Prostate gland (tissue), 2 donors: ENCODE results near the gene UBR7. TPM values are rescaled to one million over a fixed set of nuclear protein-coding genes. Genes with fewer than 3 reads are reported as not detected.
A peak's percentile ranks its signal among the peaks of the same experiment; 100 is the strongest.
"Not testable (repeated sequence)": the region's sequence is repeated elsewhere in the genome, so short reads cannot be mapped to it uniquely, and the experiment has no call there.

ENCODE experiments used
- DNase-seq: peaks from one replicate; pipeline ENCODE4 v3.0.0-alpha.2; 2019; ENCODE audit warnings: low spot score
- H3K27ac ChIP-seq, 2 donors: fragments of 200-600 bp; sonication (generic); 2 replicates each; pipeline ENCODE4 v1.5.1; 2017 to 2019
- H3K27me3 ChIP-seq: fragments of 200-600 bp; sonication (generic); replicated peaks from 2 replicates; pipeline ENCODE4 v1.5.1; 2019; ENCODE audit not compliant: insufficient read depth
- H3K36me3 ChIP-seq, 2 donors: fragments of 200-600 bp; sonication (generic); 1 replicate in 1 of 2; 2 replicates in 1 of 2; pipeline versions ENCODE4 v1.5.1 to v1.8.1; 2017 to 2019
- H3K4me1 ChIP-seq: fragments of 200-600 bp; sonication (generic); replicated peaks from 2 replicates; pipeline ENCODE4 v1.5.1; 2019
- H3K4me3 ChIP-seq, 2 donors: fragments of 200-600 bp; sonication (generic); 2 replicates each; pipeline ENCODE4 v1.5.1; 2017 to 2019
- H3K9me3 ChIP-seq: fragments of 200-600 bp; sonication (generic); 2 replicates; pipeline ENCODE4 v1.5.1; 2017
- POLR2A ChIP-seq: fragments of 450-650 bp; IDR thresholded peaks from one replicate; pipeline ENCODE4 v1.6.1; 2016; ENCODE audit warnings: antibody characterized with exemption, mild to moderate bottlenecking
- POLR2AphosphoS5 ChIP-seq: sonication (generic); formaldehyde crosslinking; IDR thresholded peaks from one replicate; pipeline ENCODE4 v1.6.1; 2017; ENCODE audit warnings: antibody characterized with exemption
- WGBS: methylation state at CpG from one replicate; pipeline ENCODE4 v1.1.5; 2018; 5-methylcytosine and 5-hydroxymethylcytosine counted together
- intact Hi-C: fragments of 100-400 bp; cut with DNase I; formaldehyde crosslinking; loops from one replicate; pipeline ENCODE4 v1.14.2; 2022
- total RNA-seq, 2 donors: library from RNA; depleted of rRNA; stranded (reverse); fragments of >200 nt; gene quantifications; one replicate each; pipeline ENCODE4 v1.1.0, GENCODE V29; 2016
- TF ChIP-seq, protein P1 (sequence below), 4 experiments: fragments of 200-600 bp in 2 of 4; fragments of 450-650 bp in 2 of 4; sonication (generic) in 2 of 4; IDR thresholded peaks; 1 replicate in 3 of 4; 2 replicates in 1 of 4; pipeline ENCODE4 v1.5.1; 2016 to 2019; ENCODE audit warnings: antibody characterized with exemption in 4 of 4, mild to moderate bottlenecking in 2 of 4, moderate library complexity in 2 of 4

The UBR7 gene
- total RNA-seq, 2 donors from 2014 or later = 22.4 to 26.2 TPM

DNA sequence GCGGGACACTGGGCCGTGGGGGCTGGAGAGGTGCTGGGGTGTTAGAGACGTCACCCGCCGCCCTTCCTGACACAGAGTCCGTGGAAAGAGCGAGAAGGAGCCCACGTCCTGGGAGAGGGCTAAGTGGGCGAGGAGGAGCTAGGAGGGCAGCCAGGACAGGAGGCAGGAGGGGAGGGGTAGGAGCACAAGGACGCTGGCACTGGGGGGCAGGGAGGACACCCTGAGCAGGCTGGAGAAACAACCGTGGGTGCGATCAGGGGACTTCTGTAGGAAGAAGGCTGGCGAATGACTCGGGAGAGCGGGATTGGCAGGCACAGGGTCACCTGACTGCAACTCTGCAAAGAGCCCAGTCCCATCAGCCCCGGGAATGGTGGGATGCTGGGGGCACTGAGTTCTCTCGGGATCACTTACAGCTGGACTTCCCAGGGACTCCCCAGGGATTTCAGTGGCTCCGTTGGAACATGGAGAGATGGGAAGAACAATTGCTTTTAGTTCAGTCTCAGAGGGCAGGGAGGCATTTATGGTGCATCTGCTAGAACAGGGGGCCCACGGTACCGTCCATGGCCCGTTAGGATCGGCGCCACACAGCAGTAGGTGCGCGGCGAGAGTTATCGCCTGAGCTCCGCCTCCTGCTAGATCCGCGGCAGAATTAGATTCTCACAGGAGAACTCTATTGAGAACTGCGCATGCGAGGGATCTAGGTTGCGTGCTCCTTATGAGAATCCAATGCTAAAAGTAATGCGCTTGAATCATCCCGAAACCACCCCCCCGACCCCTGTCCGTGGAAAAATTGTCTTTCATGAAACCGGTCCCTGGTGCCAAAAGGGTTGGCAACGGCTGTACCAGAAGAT, 24.3 kb downstream of the UBR7 start:
- 18% methylated on average over 39 of the region's 39 CpGs for WGBS
- no peak overlapping the region for H3K27ac ChIP-seq
- no peak for DNase-seq

DNA sequence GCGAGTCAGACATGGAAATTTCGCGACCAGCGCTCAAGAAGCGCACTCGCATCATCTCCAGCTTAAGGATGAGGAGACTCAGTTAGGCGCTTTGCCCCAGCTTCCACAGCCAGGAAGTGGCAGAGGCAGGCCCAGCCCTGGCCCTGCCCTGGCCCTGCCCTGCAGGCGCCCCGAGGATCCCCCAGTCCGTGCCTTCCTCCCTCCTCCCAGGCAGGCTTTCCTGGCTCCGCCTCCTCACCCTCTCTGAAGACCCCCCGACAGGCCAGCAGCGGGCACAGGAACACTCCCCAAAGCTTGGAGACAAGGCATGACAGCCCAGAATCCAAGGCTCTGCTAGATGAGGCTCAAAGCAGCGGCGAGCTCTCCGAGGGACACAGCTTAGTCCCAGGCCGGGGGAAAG, 25.1 kb downstream of the UBR7 start:
- intact Hi-C loops = no loop called here
- no peaks in the 10 kb centered on the region for H3K9me3 ChIP-seq
- H3K27ac ChIP-seq = no peak overlapping the region
- no peaks in the 10 kb centered on the region for H3K27me3 ChIP-seq
- no peak overlapping the region for H3K4me3 ChIP-seq
- 64% methylated on average over 17 of the region's 17 CpGs for WGBS
- no peak for DNase-seq
- TF ChIP-seq POLR2A = no peak
- no peaks in the 10 kb centered on the region for H3K4me1 ChIP-seq
- H3K36me3 ChIP-seq = peaks cover 0 to 3% of the 10 kb centered on the region in 2 donors

More for the DNA sequence above, 24.3 kb downstream of the UBR7 start:
- Histone ChIP-seq H3K36me3 (peaks cover 0 to 7% of the 10 kb centered on the region in 2 donors), H3K4me3 (peak overlapping the region; percentile 27 to 30), H3K9me3 (no peaks in the 10 kb centered on the region), H3K27me3 (no peaks in the 10 kb centered on the region), H3K4me1 (no peaks in the 10 kb centered on the region)
- intact Hi-C loops = no loop called here
- TF ChIP-seq POLR2AphosphoS5 (no peak), POLR2A (no peak)
- TF ChIP-seq, protein P1, sequence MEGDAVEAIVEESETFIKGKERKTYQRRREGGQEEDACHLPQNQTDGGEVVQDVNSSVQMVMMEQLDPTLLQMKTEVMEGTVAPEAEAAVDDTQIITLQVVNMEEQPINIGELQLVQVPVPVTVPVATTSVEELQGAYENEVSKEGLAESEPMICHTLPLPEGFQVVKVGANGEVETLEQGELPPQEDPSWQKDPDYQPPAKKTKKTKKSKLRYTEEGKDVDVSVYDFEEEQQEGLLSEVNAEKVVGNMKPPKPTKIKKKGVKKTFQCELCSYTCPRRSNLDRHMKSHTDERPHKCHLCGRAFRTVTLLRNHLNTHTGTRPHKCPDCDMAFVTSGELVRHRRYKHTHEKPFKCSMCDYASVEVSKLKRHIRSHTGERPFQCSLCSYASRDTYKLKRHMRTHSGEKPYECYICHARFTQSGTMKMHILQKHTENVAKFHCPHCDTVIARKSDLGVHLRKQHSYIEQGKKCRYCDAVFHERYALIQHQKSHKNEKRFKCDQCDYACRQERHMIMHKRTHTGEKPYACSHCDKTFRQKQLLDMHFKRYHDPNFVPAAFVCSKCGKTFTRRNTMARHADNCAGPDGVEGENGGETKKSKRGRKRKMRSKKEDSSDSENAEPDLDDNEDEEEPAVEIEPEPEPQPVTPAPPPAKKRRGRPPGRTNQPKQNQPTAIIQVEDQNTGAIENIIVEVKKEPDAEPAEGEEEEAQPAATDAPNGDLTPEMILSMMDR (IDR thresholded peaks at IDR 0.05) = no peak

DNA sequence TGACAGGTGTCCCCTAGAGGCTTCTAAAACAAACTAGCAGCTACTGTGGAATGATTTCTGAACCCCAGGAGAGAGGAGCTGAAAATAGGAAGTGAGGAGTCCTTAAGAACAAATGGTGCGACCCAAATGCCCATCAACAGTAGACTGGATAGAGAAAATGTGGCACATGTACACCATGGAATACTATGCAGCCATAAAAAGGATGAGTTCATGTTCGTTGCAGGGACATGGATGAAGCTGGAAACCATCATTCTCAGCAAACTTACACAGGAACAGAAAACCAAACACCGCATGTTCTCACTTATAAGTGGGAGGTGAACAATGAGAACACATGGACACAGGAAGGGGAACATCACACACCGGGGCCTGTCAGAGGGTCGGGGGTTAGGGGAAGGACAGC, 26.0 kb downstream of the UBR7 start:
- H3K36me3 ChIP-seq, intact Hi-C loops, H3K27ac ChIP-seq, H3K9me3 ChIP-seq, H3K4me1 ChIP-seq, H3K27me3 ChIP-seq, H3K4me3 ChIP-seq, DNase-seq: not testable (repeated sequence)
- WGBS = 94% methylated on average over 5 of the region's 5 CpGs

DNA sequence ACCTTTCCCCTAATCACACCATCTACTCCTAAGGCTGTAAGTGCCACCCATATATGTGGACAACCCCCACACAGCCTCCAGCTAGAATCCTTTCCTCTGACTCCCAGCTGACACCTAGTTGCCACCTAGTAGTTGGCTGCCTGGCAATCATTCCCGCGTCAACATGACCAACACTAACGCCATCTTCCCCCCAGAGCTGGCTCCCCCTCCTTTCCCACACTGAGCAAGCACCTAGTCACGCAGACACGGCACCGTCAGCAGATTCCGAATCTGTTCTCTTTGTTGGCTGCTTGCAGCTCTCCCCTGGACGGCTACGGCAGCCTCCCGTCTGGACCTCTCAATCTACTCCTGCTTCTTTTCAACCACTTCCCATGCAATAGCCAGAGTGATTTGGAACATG, 27.7 kb downstream of the UBR7 start:
- Histone ChIP-seq H3K9me3 (no peaks in the 10 kb centered on the region), H3K4me1 (no peaks in the 10 kb centered on the region), H3K36me3 (no peaks in the 10 kb centered on the region), H3K4me3 (no peak overlapping the region), H3K27ac (no peak overlapping the region), H3K27me3 (no peaks in the 10 kb centered on the region)
- DNase-seq = no peak
- no peak for TF ChIP-seq POLR2AphosphoS5
- TF ChIP-seq POLR2A = no peak
- TF ChIP-seq, protein P1 (IDR thresholded peaks at IDR 0.05) = no peak
- 41% methylated on average over 10 of the region's 10 CpGs for WGBS
- intact Hi-C loops = no loop called here

DNA sequence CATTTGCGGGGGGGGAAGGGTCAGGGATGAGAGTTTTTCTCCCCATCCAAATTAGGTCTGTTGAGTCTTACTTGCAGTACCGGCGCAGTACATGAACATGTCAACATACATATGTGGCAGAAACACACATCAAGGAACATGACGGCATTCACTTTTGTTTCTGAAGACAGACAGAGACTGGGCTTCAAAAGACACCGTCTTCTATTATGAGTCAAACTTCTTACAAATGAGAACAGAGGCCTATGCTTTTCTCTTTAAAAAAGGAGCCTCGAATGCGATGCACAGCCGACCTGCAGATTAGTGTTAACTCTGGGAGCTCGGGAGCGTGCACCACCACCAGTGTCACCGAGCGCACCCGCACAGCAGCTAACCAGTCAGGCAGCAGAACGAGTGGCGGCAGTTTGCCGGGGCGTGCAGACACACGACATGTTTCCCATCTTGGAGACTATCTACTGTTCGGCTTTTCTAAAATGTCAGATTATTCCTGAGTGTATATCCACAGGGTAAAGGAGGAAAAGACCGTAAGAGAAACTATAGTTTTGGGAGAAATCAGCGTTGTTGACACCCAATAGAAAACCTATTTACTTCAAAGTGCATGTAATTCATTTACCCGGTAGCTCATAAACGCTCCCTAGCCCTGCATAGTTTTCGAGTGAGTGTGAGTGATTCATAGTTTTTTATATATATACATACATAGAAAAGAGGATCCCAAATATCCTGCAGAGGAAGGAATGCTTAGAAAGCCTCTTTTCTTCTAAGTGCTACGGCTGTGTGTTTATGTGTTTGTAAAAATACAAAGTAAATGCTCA, 33.0 kb downstream of the UBR7 start:
- Histone ChIP-seq H3K36me3 (peaks cover 0 to 7% of the 10 kb centered on the region in 2 donors), H3K27ac (no peak overlapping the region), H3K4me3 (no peak overlapping the region), H3K27me3 (no peaks in the 10 kb centered on the region), H3K9me3 (no peaks in the 10 kb centered on the region), H3K4me1 (no peaks in the 10 kb centered on the region)
- intact Hi-C loops = no loop called here
- TF ChIP-seq POLR2AphosphoS5 (no peak), POLR2A (no peak)
- TF ChIP-seq, protein P1 (IDR thresholded peaks at IDR 0.05) = no peak
- DNase-seq = no peak
- WGBS = 81% methylated on average over 25 of the region's 25 CpGs
